Measurements from ENCODE around the gene AUNIP. TPM values are rescaled to one million over a fixed set of nuclear protein-coding genes. Genes with fewer than 3 reads are reported as not detected.
A peak's percentile ranks its signal among the peaks of the same experiment; 100 is the strongest.

The AUNIP gene
- total RNA-seq, 1 experiment from 2014 or later = 16.1 TPM

GRCh38 chr1:25825605-25826004 is 33.7 kb downstream of the AUNIP start:
- Mint-ChIP-seq H3K9me3 (no peaks in the 10 kb centered on the region), H3K4me1 (peaks cover 16% of the 10 kb centered on the region), H3K36me3 (peaks cover 28% of the 10 kb centered on the region), H3K27me3 (ENCODE audit: low read depth) (peaks cover 9% of the 10 kb centered on the region), H3K4me3 (no peak overlapping the region), H3K27ac (no peak overlapping the region)
- ChIA-PET POLR2A (interaction anchor here (0.7 kb wide), 1 partner anchor 66 kb away, joined by 3 read pairs; no protein-coding TSS in a partner anchor), CTCF (interaction anchor here (0.6 kb wide), 1 partner anchor 317 kb away, joined by 3 read pairs; no protein-coding TSS in a partner anchor)
- no peak for DNase-seq (ENCODE audit: low spot score)
- TF ChIP-seq FOXP4 (CRISPR knock-in tag; IDR thresholded peaks at IDR 0.05) = no peak
- no peak for ATAC-seq

- POLR2A ChIA-PET = interaction anchor here (1.2 kb wide), 1 partner anchor 54 kb away, joined by 3 read pairs; the partner anchor contains the start of gene PAQR7
- Mint-ChIP-seq H3K36me3 (peaks cover 2% of the 10 kb centered on the region; the same call in 1 of the 2 replicates), H3K27ac (no peak overlapping the region), H3K27me3 (ENCODE audit: low read depth) (peaks cover 10% of the 10 kb centered on the region), H3K4me1 (peaks cover 35% of the 10 kb centered on the region), H3K4me3 (peak overlapping the region; percentile 80), H3K9me3 (no peaks in the 10 kb centered on the region)
- CTCF ChIA-PET = interaction anchor here (0.5 to 1.6 kb wide), 8 partner anchors 11 to 203 kb away, joined by 3 to 4 read pairs (median 3); no protein-coding TSS in a partner anchor
- ATAC-seq = no peak
- no peak for DNase-seq (ENCODE audit: low spot score)
- TF ChIP-seq ATF1 (CRISPR knock-in tag; IDR thresholded peaks at IDR 0.05) = no peak
- TF ChIP-seq EMX1 (CRISPR knock-in tag; IDR thresholded peaks at IDR 0.05) = no peak
- TF ChIP-seq CREM (CRISPR knock-in tag; IDR thresholded peaks at IDR 0.05) = no peak
- no peak for TF ChIP-seq CTCF (IDR thresholded peaks at IDR 0.05)
- TF ChIP-seq PRRX2 (CRISPR knock-in tag; IDR thresholded peaks at IDR 0.05) = no peak
These were observed 37.6 kb downstream of the AUNIP start for GRCh38 chr1:25821630-25822091.

GRCh38 chr1:25821112-25821476 is 38.2 kb downstream of the AUNIP start:
- H3K4me1 Mint-ChIP-seq = peaks cover 35% of the 10 kb centered on the region
- peaks cover 10% of the 10 kb centered on the region for H3K27me3 Mint-ChIP-seq (ENCODE audit: low read depth)
- H3K27ac Mint-ChIP-seq = no peak overlapping the region
- peak overlapping the region; percentile 80 for H3K4me3 Mint-ChIP-seq
- CTCF ChIA-PET = interaction anchor here (0.9 to 5.5 kb wide), 6 partner anchors 74 to 248 kb away, joined by 3 to 26 read pairs (median 4); partner anchors contain the start of gene PAFAH2
- ATAC-seq = no peak
- no peak for DNase-seq (ENCODE audit: low spot score)
- H3K9me3 Mint-ChIP-seq = no peaks in the 10 kb centered on the region
- peaks cover under 1% of the 10 kb centered on the region; the same call in 1 of the 2 replicates for H3K36me3 Mint-ChIP-seq
- POLR2A ChIA-PET = interaction anchor here (1.2 to 1.7 kb wide), 2 partner anchors 20 to 55 kb away, joined by 3 to 6 read pairs; partner anchors contain the start of genes PAQR7 and SELENON
- no peak for TF ChIP-seq ETV6 (CRISPR knock-in tag; IDR thresholded peaks at IDR 0.05)
- no peak for TF ChIP-seq E2F4 (CRISPR knock-in tag; IDR thresholded peaks at IDR 0.05; ENCODE audit: borderline replicate concordance, low read depth)
- TF ChIP-seq ZNF281 (CRISPR knock-in tag; IDR thresholded peaks at IDR 0.05) = no peak
- no peak for TF ChIP-seq TP53 (CRISPR knock-in tag; IDR thresholded peaks at IDR 0.05)
- TF ChIP-seq RORB (CRISPR knock-in tag; IDR thresholded peaks at IDR 0.05) = no peak
- no peak for TF ChIP-seq ZNF416 (CRISPR knock-in tag; IDR thresholded peaks at IDR 0.05)
- TF ChIP-seq USF2 (CRISPR knock-in tag; IDR thresholded peaks at IDR 0.05) = no peak
- no peak for TF ChIP-seq IRF1 (CRISPR knock-in tag; IDR thresholded peaks at IDR 0.05)
- no peak for TF ChIP-seq ZNF263 (CRISPR knock-in tag; IDR thresholded peaks at IDR 0.05; ENCODE audit: low read depth)
- no peak for TF ChIP-seq CDX4 (CRISPR knock-in tag; IDR thresholded peaks at IDR 0.05; ENCODE audit: borderline replicate concordance)
- no peak for TF ChIP-seq KAT7 (CRISPR knock-in tag; IDR thresholded peaks at IDR 0.05; ENCODE audit: borderline replicate concordance)
- TF ChIP-seq FOXK1 (CRISPR knock-in tag; IDR thresholded peaks at IDR 0.05) = no peak

Measured in WTC11 (cell line).